Naive B cell (primary cell): Measurements from ENCODE around the gene SLC27A2. TPM values are rescaled to one million over a fixed set of nuclear protein-coding genes. Genes with fewer than 3 reads are reported as not detected.
"Not testable (repeated sequence)": the region's sequence is repeated elsewhere in the genome, so short reads cannot be mapped to it uniquely, and the experiment has no call there.

ENCODE experiments used
- ATAC-seq, 2 donors: fragments of 150-1000 bp; cut with Tn5 transposase; 2 replicates each; pipeline ENCODE4 v1.10.0; 2021; ENCODE audit warnings: low read depth in 2 of 2, mild to moderate bottlenecking in 2 of 2, moderate library complexity in 2 of 2
- DNase-seq: peaks from one replicate; pipeline ENCODE4 v3.0.0; 2022
- H3K27ac Mint-ChIP-seq, 6 donors: one replicate each; pipeline ENCODE4 v1.8.0; 2020 to 2022; ENCODE audit warnings: mild to moderate bottlenecking in 6 of 6, mixed read lengths in 6 of 6, moderate library complexity in 5 of 6, inconsistent platforms in 2 of 6
- H3K27me3 Mint-ChIP-seq, 3 donors: one replicate each; pipeline ENCODE4 v1.8.0; 2021 to 2022; ENCODE audit warnings: mixed read lengths in 3 of 3, mild to moderate bottlenecking in 1 of 3
- H3K36me3 Mint-ChIP-seq, 2 donors: one replicate each; pipeline ENCODE4 v1.8.0; 2020 to 2022; ENCODE audit warnings: mixed read lengths in 2 of 2, inconsistent platforms in 1 of 2, mild to moderate bottlenecking in 1 of 2
- H3K4me1 Mint-ChIP-seq, 3 donors: one replicate each; pipeline ENCODE4 v1.8.0; 2020 to 2022; ENCODE audit warnings: mixed read lengths in 3 of 3, inconsistent platforms in 1 of 3, mild to moderate bottlenecking in 1 of 3, moderate library complexity in 1 of 3
- H3K4me3 Mint-ChIP-seq, 8 donors: one replicate each; pipeline ENCODE4 v1.8.0; 2020 to 2022; ENCODE audit warnings: mild to moderate bottlenecking in 8 of 8, mixed read lengths in 8 of 8, moderate library complexity in 8 of 8, inconsistent platforms in 2 of 8
- H3K9me3 Mint-ChIP-seq, 7 donors: one replicate each; pipeline ENCODE4 v1.8.0; 2020 to 2022; ENCODE audit warnings: mixed read lengths in 7 of 7, mild to moderate bottlenecking in 5 of 7, inconsistent platforms in 2 of 7, moderate library complexity in 1 of 7
- polyA plus RNA-seq, 6 donors: library from polyadenylated mRNA; unstranded; fragments of 300-500 nt; fragmentation: Illumina TruSeq; gene quantifications; one replicate each; pipeline ENCODE4 v1.2.3, GENCODE V29; 2021; ENCODE audit warnings: low read depth in 6 of 6

The SLC27A2 gene
- polyA plus RNA-seq, 6 donors from 2014 or later = 0.13 to 1.0 TPM; not detected in 4

- no peak overlapping the region for H3K27ac Mint-ChIP-seq
- H3K27me3 Mint-ChIP-seq = peaks cover 7 to 16% (median 13%) of the 10 kb centered on the region in 3 donors
Measured at GRCh38 chr15:50168783-50169411, 13.1 kb upstream of the SLC27A2 start.

GRCh38 chr15:50172360-50172895, 9.6 kb upstream of the SLC27A2 start:
- H3K4me3 Mint-ChIP-seq, H3K4me1 Mint-ChIP-seq, H3K36me3 Mint-ChIP-seq, ATAC-seq, DNase-seq, H3K27ac Mint-ChIP-seq: not testable (repeated sequence)
- Mint-ChIP-seq H3K27me3 (peaks cover 0 to 17% (median 9%) of the 10 kb centered on the region in 3 donors), H3K9me3 (peaks cover 0 to 11% (median 8%) of the 10 kb centered on the region in 7 donors)

More at GRCh38 chr15:50168783-50169411, 13.1 kb upstream of the SLC27A2 start:
- no peak for DNase-seq
- H3K4me1 Mint-ChIP-seq = peaks cover under 1 to 2% (median 1%) of the 10 kb centered on the region in 3 donors
- H3K9me3 Mint-ChIP-seq = peaks cover 0 to 9% (median 8%) of the 10 kb centered on the region in 7 donors
- H3K4me3 Mint-ChIP-seq = no peak overlapping the region
- H3K36me3 Mint-ChIP-seq = peaks cover 0 to 8% of the 10 kb centered on the region in 2 donors
- ATAC-seq = no peak

- DNase-seq (no peak), ATAC-seq (no peak)
- peaks cover 0 to 5% (median under 1%) of the 10 kb centered on the region in 7 donors for H3K9me3 Mint-ChIP-seq
- H3K4me3 Mint-ChIP-seq = no peak overlapping the region
- no peak overlapping the region for H3K27ac Mint-ChIP-seq
- H3K27me3 Mint-ChIP-seq = peaks cover 14 to 28% (median 16%) of the 10 kb centered on the region in 3 donors
- H3K36me3 Mint-ChIP-seq = peaks cover 0 to under 1% of the 10 kb centered on the region in 2 donors
- no peaks in the 10 kb centered on the region for H3K4me1 Mint-ChIP-seq
Measured at GRCh38 chr15:50176869-50177268, 5.1 kb upstream of the SLC27A2 start.

GRCh38 chr15:50180091-50180490, 1.9 kb upstream of the SLC27A2 start:
- H3K36me3 Mint-ChIP-seq = no peaks in the 10 kb centered on the region
- H3K4me3 Mint-ChIP-seq = peak overlapping the region in 1 of 8 donors; percentile 73
- H3K4me1 Mint-ChIP-seq = peaks cover 7 to 12% (median 12%) of the 10 kb centered on the region in 3 donors
- peak overlapping the region in 1 of 6 donors; percentile 27 for H3K27ac Mint-ChIP-seq
- H3K27me3 Mint-ChIP-seq = peaks cover 23 to 35% (median 31%) of the 10 kb centered on the region in 3 donors
- no peak for ATAC-seq
- no peak for DNase-seq
- H3K9me3 Mint-ChIP-seq = no peaks in the 10 kb centered on the region

GRCh38 chr15:50180582-50180981, 1.4 kb upstream of the SLC27A2 start:
- no peaks in the 10 kb centered on the region for H3K9me3 Mint-ChIP-seq
- no peaks in the 10 kb centered on the region for H3K36me3 Mint-ChIP-seq
- peaks cover 23 to 35% (median 31%) of the 10 kb centered on the region in 3 donors for H3K27me3 Mint-ChIP-seq
- H3K4me3 Mint-ChIP-seq = peak overlapping the region in 3 of 8 donors; percentile 34 to 73 (median 36)
- DNase-seq = no peak
- ATAC-seq = no peak
- H3K4me1 Mint-ChIP-seq = peaks cover 7 to 12% (median 12%) of the 10 kb centered on the region in 3 donors
- no peak overlapping the region for H3K27ac Mint-ChIP-seq

- no peak for DNase-seq
- Mint-ChIP-seq H3K27ac (no peak overlapping the region), H3K4me1 (peaks cover 7 to 12% (median 12%) of the 10 kb centered on the region in 3 donors), H3K9me3 (no peaks in the 10 kb centered on the region), H3K36me3 (no peaks in the 10 kb centered on the region), H3K4me3 (peak overlapping the region; percentile 36 to 95 (median 92)), H3K27me3 (peaks cover 23 to 35% (median 31%) of the 10 kb centered on the region in 3 donors)
- ATAC-seq = no peak
Measured at GRCh38 chr15:50181201-50181968, 611 bp upstream of the SLC27A2 start.

- ATAC-seq (peak; percentile 46 to 74), DNase-seq (peak; percentile 38)
- Mint-ChIP-seq H3K4me1 (peaks cover 7 to 12% (median 12%) of the 10 kb centered on the region in 3 donors), H3K27me3 (peaks cover 23 to 35% (median 31%) of the 10 kb centered on the region in 3 donors), H3K27ac (peak overlapping the region in 4 of 6 donors; percentile 2 to 87 (median 62)), H3K36me3 (no peaks in the 10 kb centered on the region), H3K9me3 (no peaks in the 10 kb centered on the region), H3K4me3 (peak overlapping the region; percentile 85 to 95 (median 94))
Measured at GRCh38 chr15:50182219-50183013, 420 bp downstream of the SLC27A2 start.

GRCh38 chr15:50183112-50183794, 1.3 kb downstream of the SLC27A2 start:
- ATAC-seq (no peak), DNase-seq (no peak)
- Mint-ChIP-seq H3K27me3 (peaks cover 18 to 35% (median 31%) of the 10 kb centered on the region in 3 donors), H3K27ac (no peak overlapping the region), H3K4me3 (peak overlapping the region; percentile 85 to 95 (median 94)), H3K4me1 (peaks cover 7 to 13% (median 12%) of the 10 kb centered on the region in 3 donors), H3K36me3 (no peaks in the 10 kb centered on the region), H3K9me3 (no peaks in the 10 kb centered on the region)

GRCh38 chr15:50184863-50185504, 3.0 kb downstream of the SLC27A2 start:
- Mint-ChIP-seq H3K9me3 (no peaks in the 10 kb centered on the region), H3K27ac (no peak overlapping the region), H3K27me3 (peaks cover 18 to 35% (median 31%) of the 10 kb centered on the region in 3 donors), H3K36me3 (no peaks in the 10 kb centered on the region), H3K4me1 (peaks cover 17 to 24% (median 18%) of the 10 kb centered on the region in 3 donors), H3K4me3 (no peak overlapping the region)
- ATAC-seq (no peak), DNase-seq (no peak)

- Mint-ChIP-seq H3K27me3 (peaks cover 13 to 29% (median 20%) of the 10 kb centered on the region in 3 donors), H3K4me1 (peaks cover 25 to 36% (median 29%) of the 10 kb centered on the region in 3 donors), H3K27ac (no peak overlapping the region), H3K9me3 (no peaks in the 10 kb centered on the region), H3K4me3 (no peak overlapping the region), H3K36me3 (no peaks in the 10 kb centered on the region)
- DNase-seq (no peak), ATAC-seq (no peak)
Measured at GRCh38 chr15:50186090-50186489, 4.1 kb downstream of the SLC27A2 start.

GRCh38 chr15:50186752-50187151, 4.8 kb downstream of the SLC27A2 start:
- Mint-ChIP-seq H3K4me1 (peaks cover 25 to 40% (median 31%) of the 10 kb centered on the region in 3 donors), H3K27ac (no peak overlapping the region), H3K4me3 (no peak overlapping the region), H3K27me3 (peaks cover 12 to 22% (median 14%) of the 10 kb centered on the region in 3 donors), H3K9me3 (no peaks in the 10 kb centered on the region), H3K36me3 (no peaks in the 10 kb centered on the region)
- ATAC-seq (no peak), DNase-seq (no peak)

GRCh38 chr15:50187525-50187924, 5.5 kb downstream of the SLC27A2 start:
- H3K27me3 Mint-ChIP-seq = peaks cover 11 to 17% (median 12%) of the 10 kb centered on the region in 3 donors
- H3K36me3 Mint-ChIP-seq = no peaks in the 10 kb centered on the region
- H3K9me3 Mint-ChIP-seq = no peaks in the 10 kb centered on the region
- DNase-seq (no peak), ATAC-seq (no peak)
- H3K27ac Mint-ChIP-seq = no peak overlapping the region
- no peak overlapping the region for H3K4me3 Mint-ChIP-seq
- H3K4me1 Mint-ChIP-seq = peaks cover 22 to 38% (median 28%) of the 10 kb centered on the region in 3 donors
